Subcutaneous adipose tissue (tissue), 4 donors: ENCODE measurements around the gene PATE4. TPM values are rescaled to one million over a fixed set of nuclear protein-coding genes. Genes with fewer than 3 reads are reported as not detected.

Source experiments
- CTCF ChIP-seq: fragments of 450-650 bp; IDR thresholded peaks from one replicate; pipeline ENCODE4 v1.5.1; 2016; ENCODE audit warnings: low read depth, mild to moderate bottlenecking, control low read depth, antibody characterized with exemption, moderate library complexity
- total RNA-seq, 4 donors: library from RNA; depleted of rRNA; stranded (reverse); fragments of >200 nt; gene quantifications; one replicate each; pipeline ENCODE4 v1.1.0, GENCODE V29; 2016

Gene PATE4
- total RNA-seq, 4 donors from 2014 or later = not detected

- TF ChIP-seq CTCF = no peak
Observed at GRCh38 chr11:125807909-125808308, 25.2 kb upstream of the PATE4 start.

- TF ChIP-seq CTCF = no peak
Observed at GRCh38 chr11:125835748-125836147, 2.6 kb downstream of the PATE4 start.

- TF ChIP-seq CTCF = no peak
Observed at GRCh38 chr11:125842321-125842948, 9.3 kb downstream of the PATE4 start.

GRCh38 chr11:125846188-125846587 is 13.1 kb downstream of the PATE4 start:
- TF ChIP-seq CTCF = no peak

GRCh38 chr11:125869521-125869920 is 36.4 kb downstream of the PATE4 start:
- TF ChIP-seq CTCF = no peak

- no peak for TF ChIP-seq CTCF
Observed at GRCh38 chr11:125871391-125872137, 38.4 kb downstream of the PATE4 start.

GRCh38 chr11:125872138-125872491 is 39.0 kb downstream of the PATE4 start:
- TF ChIP-seq CTCF = no peak
